Fibroblast of skin of scalp (primary cell): ENCODE results near the gene GRID2IP. TPM values are rescaled to one million over a fixed set of nuclear protein-coding genes. Genes with fewer than 3 reads are reported as not detected.
"Not testable (repeated sequence)": the region's sequence is repeated elsewhere in the genome, so short reads cannot be mapped to it uniquely, and the experiment has no call there.

Source experiments
- DNase-seq: peaks from one replicate; pipeline ENCODE4 v3.0.0-alpha.2; 2013
- polyA plus RNA-seq, 2 experiments: library from polyadenylated mRNA; unstranded; fragments of 120-200 nt; gene quantifications; one replicate each; pipeline ENCODE4 v1.2.1, GENCODE V29; 2013; ENCODE audit not compliant: insufficient read length in 2 of 2

GRID2IP gene
- polyA plus RNA-seq (2013, experiment 1 of 2; ENCODE audit: insufficient read length) = 0.05 TPM
- 0.05 TPM for polyA plus RNA-seq (2013, experiment 2 of 2; ENCODE audit: insufficient read length)

- DNase-seq = no peak
Observed at GRCh38 chr7:6551016-6551511, at the start of gene GRID2IP. Gene GRID2IP, minus strand, starts transcription at chr7:6551461. Its CDS starts 25 bp downstream, at chr7:6551436.

- no peak for DNase-seq
Observed at GRCh38 chr7:6600093-6600492, 48.8 kb upstream of the GRID2IP start.

- DNase-seq = no peak
Observed at GRCh38 chr7:6590645-6591110, 39.4 kb upstream of the GRID2IP start.

GRCh38 chr7:6589829-6590644, 38.8 kb upstream of the GRID2IP start, which contains the start of gene INTS15:
Gene INTS15, plus strand, starts transcription at chr7:6590021. Its CDS starts 263 bp downstream, at chr7:6590284.
- peak; percentile 85 for DNase-seq

- DNase-seq = no peak
Observed at GRCh38 chr7:6589151-6589828, 38.0 kb upstream of the GRID2IP start.

GRCh38 chr7:6588566-6588965, 37.3 kb upstream of the GRID2IP start:
- DNase-seq = no peak

- not testable (repeated sequence) for DNase-seq
Observed at GRCh38 chr7:6585746-6586432, 34.6 kb upstream of the GRID2IP start.

- no peak for DNase-seq
Observed at GRCh38 chr7:6579446-6579845, 28.2 kb upstream of the GRID2IP start.

- no peak for DNase-seq
Observed at GRCh38 chr7:6578114-6579084, 27.1 kb upstream of the GRID2IP start.

- peak; percentile 91 for DNase-seq
Observed at GRCh38 chr7:6577369-6578113, 26.3 kb upstream of the GRID2IP start, which contains the start of gene ZDHHC4. Gene ZDHHC4, plus strand, starts transcription at chr7:6577454. Its CDS starts 3,108 bp downstream, at chr7:6580562.

GRCh38 chr7:6576867-6577368, 25.7 kb upstream of the GRID2IP start:
- not testable (repeated sequence) for DNase-seq

- no peak for DNase-seq
Observed at GRCh38 chr7:6576024-6576866, 25.0 kb upstream of the GRID2IP start.

GRCh38 chr7:6575281-6576023, 24.2 kb upstream of the GRID2IP start:
- no peak for DNase-seq

- no peak for DNase-seq
Observed at GRCh38 chr7:6571160-6571779, 20.0 kb upstream of the GRID2IP start.

- no peak for DNase-seq
Observed at GRCh38 chr7:6567886-6568285, 16.6 kb upstream of the GRID2IP start.

GRCh38 chr7:6565655-6566054, 14.4 kb upstream of the GRID2IP start:
- DNase-seq = no peak

- DNase-seq = no peak
Observed at GRCh38 chr7:6563936-6564770, 12.9 kb upstream of the GRID2IP start.
